ENCODE data around the gene PTPRN2.
"Not testable (repeated sequence)": the region's sequence is repeated elsewhere in the genome, so short reads cannot be mapped to it uniquely, and the experiment has no call there.

PTPRN2 gene

GRCh38 chr7:158512042-158512441, 75.6 kb downstream of the PTPRN2 start:
- DNase-seq (ENCODE audit: low spot score), result no peak
- no peak for TF ChIP-seq CTCF (IDR thresholded peaks at IDR 0.05; ENCODE audit: borderline replicate concordance, control extremely low read depth, extremely low read depth, insufficient read depth, missing control alignments)
- in situ Hi-C loops (cut with MboI; ENCODE audit: low sequenced_read_pairs, unreplicated experiment), result no loop called here

GRCh38 chr7:158508802-158509385, 78.7 kb downstream of the PTPRN2 start:
- in situ Hi-C loops (cut with MboI; ENCODE audit: low sequenced_read_pairs, unreplicated experiment), result no loop called here
- no peak for DNase-seq (ENCODE audit: low spot score)
- no peak for TF ChIP-seq CTCF (IDR thresholded peaks at IDR 0.05; ENCODE audit: borderline replicate concordance, control extremely low read depth, extremely low read depth, insufficient read depth, missing control alignments)

- DNase-seq (ENCODE audit: low spot score); in situ Hi-C loops (cut with MboI; ENCODE audit: low sequenced_read_pairs, unreplicated experiment): not testable (repeated sequence)
Observed at GRCh38 chr7:158508321-158508720, 79.3 kb downstream of the PTPRN2 start.

GRCh38 chr7:158507917-158508316, 79.7 kb downstream of the PTPRN2 start:
- DNase-seq (ENCODE audit: low spot score), result no peak
- TF ChIP-seq CTCF (IDR thresholded peaks at IDR 0.05; ENCODE audit: borderline replicate concordance, control extremely low read depth, extremely low read depth, insufficient read depth, missing control alignments), result no peak
- in situ Hi-C loops (cut with MboI; ENCODE audit: low sequenced_read_pairs, unreplicated experiment), result no loop called here

- in situ Hi-C loops (cut with MboI; ENCODE audit: low sequenced_read_pairs, unreplicated experiment); DNase-seq (ENCODE audit: low spot score): not testable (repeated sequence)
Observed at GRCh38 chr7:158507175-158507574, 80.4 kb downstream of the PTPRN2 start.

- no peak for TF ChIP-seq CTCF (IDR thresholded peaks at IDR 0.05; ENCODE audit: borderline replicate concordance, control extremely low read depth, extremely low read depth, insufficient read depth, missing control alignments)
- in situ Hi-C loops (cut with MboI; ENCODE audit: low sequenced_read_pairs, unreplicated experiment), result no loop called here
Observed at GRCh38 chr7:158506626-158507025, 81.0 kb downstream of the PTPRN2 start.

GRCh38 chr7:158505683-158506082, 81.9 kb downstream of the PTPRN2 start:
- no peak for DNase-seq (ENCODE audit: low spot score)
- in situ Hi-C loops (cut with MboI; ENCODE audit: low sequenced_read_pairs, unreplicated experiment), result no loop called here
- no peak for TF ChIP-seq CTCF (IDR thresholded peaks at IDR 0.05; ENCODE audit: borderline replicate concordance, control extremely low read depth, extremely low read depth, insufficient read depth, missing control alignments)

More at GRCh38 chr7:158506626-158507025, 81.0 kb downstream of the PTPRN2 start:
- no peak for DNase-seq (ENCODE audit: low spot score)
